ENCODE results near the gene MOGAT3. TPM values are rescaled to one million over a fixed set of nuclear protein-coding genes. Genes with fewer than 3 reads are reported as not detected.

MOGAT3 gene
- total RNA-seq, 1 experiment from 2014 or later, result not detected

DNA sequence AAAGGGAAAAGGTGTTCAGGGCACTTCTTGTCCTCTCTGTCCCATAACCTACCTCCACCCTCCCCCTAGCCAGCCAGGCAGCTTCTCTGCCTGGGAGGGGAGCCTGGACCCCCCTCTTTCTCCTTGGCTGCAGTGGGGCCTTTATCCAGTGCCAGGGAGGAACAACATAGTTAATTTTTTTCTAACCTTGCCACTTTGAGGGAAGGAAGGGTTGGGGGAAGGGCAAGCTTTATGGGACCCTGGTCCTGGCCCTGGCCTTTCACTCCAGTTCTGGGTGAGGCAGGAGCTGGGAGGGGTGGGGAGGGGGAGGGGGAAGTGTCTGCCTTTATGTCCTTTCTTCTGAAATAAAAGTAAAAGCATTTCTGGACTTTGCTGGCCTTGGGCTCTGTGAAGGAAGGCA lies 39.9 kb downstream of the MOGAT3 start:
- no peak for DNase-seq (ENCODE audit: low read depth)

DNA sequence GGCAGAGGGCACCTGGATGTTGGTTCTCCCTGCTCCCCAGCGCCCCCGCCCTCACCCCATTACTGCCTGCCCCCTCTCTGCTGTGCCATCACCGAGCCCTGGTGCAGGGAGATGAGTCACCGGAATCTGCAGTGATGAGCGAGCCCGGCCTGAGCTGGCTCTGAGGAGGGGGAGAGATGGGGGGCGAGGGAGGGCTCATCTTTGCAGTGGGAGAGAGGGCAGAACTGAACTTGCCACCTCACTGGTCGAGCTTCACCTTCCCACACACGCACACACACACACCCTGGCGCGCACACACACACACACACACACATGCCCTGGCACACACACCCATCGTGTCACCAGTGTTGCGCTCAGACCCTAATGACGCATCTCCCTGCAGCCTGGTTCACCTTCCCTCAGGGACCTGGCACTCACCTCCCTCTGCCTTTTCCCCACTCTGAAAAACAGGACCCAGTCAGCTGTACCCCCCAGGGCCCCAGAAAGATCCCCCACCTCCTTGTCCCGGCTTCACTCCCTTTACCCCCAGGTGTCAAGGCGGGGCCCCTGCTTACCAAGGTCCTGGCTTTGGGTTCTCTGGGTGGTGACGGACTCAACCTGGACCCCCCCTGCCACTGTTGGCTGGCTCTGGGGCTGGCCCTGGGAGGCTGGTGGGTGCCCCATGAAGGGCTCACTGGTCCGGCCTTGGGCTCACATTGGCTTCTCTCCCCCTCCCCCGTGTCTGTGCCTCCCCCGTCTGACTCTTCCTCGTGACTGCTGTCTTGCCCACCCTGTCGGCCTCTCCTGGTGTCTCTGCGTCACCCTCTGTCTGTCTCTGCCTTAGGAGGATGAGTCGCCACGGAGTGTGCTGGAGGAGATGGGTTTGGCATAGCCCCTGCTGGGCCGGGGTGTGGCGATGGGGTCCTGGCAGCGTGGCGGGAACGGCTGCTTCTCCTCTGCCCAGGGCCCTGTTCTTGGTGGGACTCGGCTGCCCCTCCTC lies 40.9 kb downstream of the MOGAT3 start:
- peak; percentile 86 for DNase-seq (ENCODE audit: low read depth)

DNA sequence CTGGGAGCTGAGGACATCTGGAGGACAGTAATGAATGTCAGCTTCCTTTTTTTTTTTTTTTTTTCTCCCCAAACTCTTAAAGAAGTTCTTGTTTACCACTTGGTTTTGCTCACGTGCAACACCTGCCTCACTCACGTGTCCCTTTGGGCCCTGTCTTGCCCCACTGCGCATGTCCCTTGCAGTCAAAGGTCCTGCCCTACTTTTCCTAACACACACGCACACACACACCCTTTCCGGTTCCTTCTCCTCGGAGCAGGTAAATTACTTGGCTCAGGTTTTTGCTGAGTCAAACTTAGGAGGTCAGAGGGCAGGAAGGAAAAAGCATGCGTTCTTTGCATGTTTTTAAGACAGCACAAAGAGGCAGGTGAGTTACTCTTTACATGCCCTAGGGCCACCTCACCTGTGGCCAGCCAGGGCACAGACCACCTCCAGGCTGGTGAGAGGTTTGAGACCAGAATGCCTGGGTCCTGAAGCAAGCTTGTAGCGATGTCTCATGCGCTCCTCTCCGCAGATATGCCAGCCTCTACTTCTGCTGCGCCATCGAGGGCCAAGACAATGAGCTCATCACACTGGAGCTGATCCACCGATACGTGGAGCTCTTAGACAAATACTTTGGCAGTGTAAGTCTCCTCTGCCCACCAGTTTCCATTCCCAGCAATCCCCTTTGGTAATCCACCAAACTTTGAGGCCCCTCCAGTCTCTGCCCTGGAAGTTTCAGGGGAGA lies 43.8 kb downstream of the MOGAT3 start:
- DNase-seq (ENCODE audit: low read depth), result no peak

DNA sequence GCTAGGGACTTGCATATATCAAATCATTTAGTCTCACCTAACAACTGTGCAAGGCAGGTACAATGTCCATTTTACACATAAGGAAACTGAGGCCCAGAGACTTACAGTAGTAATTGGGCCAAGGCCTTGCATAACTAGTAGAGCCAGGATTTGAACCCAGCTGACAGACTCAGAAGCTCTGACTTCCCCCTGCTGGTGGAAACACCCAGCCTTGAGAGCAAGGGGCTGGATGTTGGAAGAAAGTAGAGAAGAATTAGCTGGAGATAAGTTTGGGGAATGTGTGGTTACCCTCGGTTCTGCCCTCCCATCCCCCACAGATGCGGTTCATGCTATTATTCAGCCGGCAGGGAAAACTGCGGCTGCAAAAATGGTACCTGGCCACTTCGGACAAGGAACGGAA lies 44.6 kb downstream of the MOGAT3 start:
- no peak for DNase-seq (ENCODE audit: low read depth)

DNA sequence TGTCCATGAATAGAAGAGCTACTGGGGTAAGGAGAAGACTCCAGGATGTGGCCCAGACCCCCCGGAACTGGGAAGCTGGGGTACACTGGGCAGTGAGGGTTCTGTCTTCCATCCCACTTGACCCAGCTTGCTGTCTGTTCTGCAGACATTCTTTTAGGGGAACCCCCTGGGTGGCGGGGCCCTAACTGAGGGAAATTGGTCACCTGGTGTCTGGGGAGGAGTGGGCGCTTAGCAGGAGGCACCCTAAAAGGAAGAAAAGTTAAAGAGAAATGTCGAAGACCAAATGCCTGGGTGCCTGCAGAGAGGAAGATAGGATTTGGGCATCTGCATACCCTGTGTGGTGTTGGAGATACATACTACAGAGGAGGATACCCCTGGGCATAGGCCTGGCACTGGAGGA lies 45.5 kb downstream of the MOGAT3 start:
- DNase-seq (ENCODE audit: low read depth), result no peak

DNA sequence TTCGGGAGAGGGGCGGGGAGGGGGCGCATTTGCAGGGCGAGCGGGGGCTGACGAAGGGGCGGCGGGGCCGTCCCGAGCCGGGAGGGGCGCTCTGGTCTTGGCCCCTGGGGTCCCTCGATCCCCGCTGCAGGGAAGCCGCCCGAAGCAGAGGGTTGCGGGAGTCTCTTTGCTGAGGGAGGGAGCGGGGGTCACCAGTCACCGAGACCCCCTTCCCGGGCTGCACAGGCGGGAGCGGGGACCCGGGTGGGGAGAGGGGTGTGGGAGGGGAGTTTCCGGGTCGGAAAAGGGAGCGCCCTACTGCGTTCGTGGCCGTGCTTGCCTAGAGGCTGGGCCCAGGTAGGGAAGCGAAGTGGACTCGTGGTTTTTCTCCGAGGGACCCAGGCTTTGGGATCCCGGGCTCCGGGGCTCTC lies 46.1 kb downstream of the MOGAT3 start:
- no peak for DNase-seq (ENCODE audit: low read depth)

DNA sequence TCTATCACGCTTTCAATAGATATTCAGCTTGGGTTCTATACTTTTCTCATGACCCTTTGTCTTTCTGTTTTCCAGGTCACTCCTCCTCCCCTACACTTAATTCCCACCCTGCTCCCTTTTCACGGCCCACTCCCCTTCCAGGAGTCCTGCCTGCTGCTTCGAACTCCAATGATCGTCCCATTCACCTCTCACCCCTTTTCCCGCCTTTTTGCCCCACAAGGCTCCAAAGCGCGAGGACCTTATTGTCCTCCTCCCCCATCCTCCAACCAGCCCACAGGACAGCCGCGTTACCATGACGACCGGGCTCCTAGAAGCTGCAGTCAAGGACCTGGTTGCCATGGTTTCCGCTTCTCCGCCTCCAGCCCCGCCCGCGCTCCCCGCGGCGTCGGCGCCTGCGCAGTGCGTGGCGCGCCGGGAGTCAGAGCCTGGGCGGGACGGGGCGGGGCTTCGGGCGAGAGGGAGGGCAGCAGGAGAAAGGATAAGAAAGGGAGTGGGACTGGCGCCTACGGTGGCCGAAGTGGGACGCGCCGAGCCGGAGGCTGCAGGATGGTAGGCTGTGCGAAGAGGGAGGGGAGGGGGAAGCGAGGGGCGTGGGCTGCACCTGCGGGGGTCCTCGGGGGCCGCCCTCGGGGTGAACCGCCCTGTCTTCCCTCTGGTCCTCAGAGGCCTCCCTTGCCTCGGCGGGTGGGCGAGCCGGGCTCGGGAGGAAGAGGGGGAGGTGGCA lies 46.7 kb downstream of the MOGAT3 start, which contains the start of gene AP1S1:
AP1S1 (plus strand) TSS at position 508 of the 724 bp plus-strand sequence; CDS start at position 547, 39 bp downstream.
- peak; percentile 99 for DNase-seq (ENCODE audit: low read depth)

DNA sequence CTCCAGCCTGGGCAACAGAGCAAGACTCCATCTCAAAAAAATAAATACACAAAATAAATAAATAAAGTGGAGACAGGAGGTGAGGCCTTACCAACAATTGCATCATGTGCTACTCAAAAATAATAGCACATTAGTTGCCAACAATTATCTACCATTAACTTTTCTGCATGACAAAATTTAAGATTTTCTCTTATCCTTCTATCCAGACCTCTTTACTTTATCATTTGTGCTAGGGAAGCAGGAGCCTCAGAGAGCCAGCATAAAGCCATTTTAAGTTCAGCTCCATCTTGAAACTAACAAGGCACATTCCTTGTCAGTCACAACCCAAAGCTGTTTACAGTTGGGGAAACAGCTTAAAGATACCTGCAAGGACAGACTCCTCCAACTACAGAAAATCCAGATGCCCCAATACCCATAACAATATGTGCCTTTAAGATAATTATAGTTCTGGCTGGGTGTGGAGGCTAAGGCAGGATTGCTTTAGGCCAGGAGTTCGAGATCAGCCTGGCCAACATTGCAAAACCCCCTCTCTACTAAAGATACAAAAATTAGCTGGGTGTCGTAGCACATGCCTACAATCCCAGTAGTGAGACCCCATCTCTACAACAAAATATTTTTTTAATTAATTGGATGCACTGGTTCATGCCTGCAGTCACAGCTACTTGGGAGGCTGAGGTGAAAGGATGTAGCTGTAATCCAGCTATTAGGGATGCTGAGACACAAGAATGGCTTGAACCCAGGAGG lies 48.8 kb downstream of the MOGAT3 start:
- DNase-seq (ENCODE audit: low read depth), result no peak

Other genes starting within 250 kb of the MOGAT3 start
- 1.4 and 8.7 TPM in 2 replicates for gene MUC12, start 231.5 kb downstream of the MOGAT3 start, total RNA-seq (2014; rRNA removed; shearing (Covaris generic))
- gene MUC17, start 181.0 kb downstream of the MOGAT3 start, total RNA-seq (2014; rRNA removed; shearing (Covaris generic)), result not detected in 2 replicates
- 9.8 and 12.6 TPM in 2 replicates for gene TRIM56, start 115.6 kb downstream of the MOGAT3 start, total RNA-seq (2014; rRNA removed; shearing (Covaris generic))
- gene SERPINE1, start 73.9 kb downstream of the MOGAT3 start, total RNA-seq (2014; rRNA removed; shearing (Covaris generic)), result 674 and 845 TPM in 2 replicates
- 320 and 364 TPM in 2 replicates for gene AP1S1, start 46.6 kb downstream of the MOGAT3 start, total RNA-seq (2014; rRNA removed; shearing (Covaris generic))
- gene VGF, start 35.5 kb downstream of the MOGAT3 start, total RNA-seq (2014; rRNA removed; shearing (Covaris generic)), result 6.5 and 10.3 TPM in 2 replicates
- not detected in 2 replicates for gene NAT16, start 20.7 kb downstream of the MOGAT3 start, total RNA-seq (2014; rRNA removed; shearing (Covaris generic))
- gene PLOD3, start 16.5 kb upstream of the MOGAT3 start, total RNA-seq (2014; rRNA removed; shearing (Covaris generic)), result 107 and 139 TPM in 2 replicates
- gene ZNHIT1, start 17.1 kb upstream of the MOGAT3 start, total RNA-seq (2014; rRNA removed; shearing (Covaris generic)), result 271 and 277 TPM in 2 replicates
- gene CLDN15, start 36.8 kb upstream of the MOGAT3 start, total RNA-seq (2014; rRNA removed; shearing (Covaris generic)), result 4.9 and 5.8 TPM in 2 replicates
- gene FIS1, start 44.0 kb upstream of the MOGAT3 start, total RNA-seq (2014; rRNA removed; shearing (Covaris generic)), result 294 and 310 TPM in 2 replicates
- gene IFT22, start 120.8 kb upstream of the MOGAT3 start, total RNA-seq (2014; rRNA removed; shearing (Covaris generic)), result 98.7 and 112 TPM in 2 replicates
- 0.11 TPM in 1 of 2 replicates, not detected in the other for gene COL26A1, start 161.8 kb upstream of the MOGAT3 start, total RNA-seq (2014; rRNA removed; shearing (Covaris generic))

Data from Daoy (cell line).